Chondrocyte (in vitro differentiated cells): ENCODE measurements around the gene HIF3A. TPM values are rescaled to one million over a fixed set of nuclear protein-coding genes. Genes with fewer than 3 reads are reported as not detected.
A peak's percentile ranks its signal among the peaks of the same experiment; 100 is the strongest.
"Not testable (repeated sequence)": the region's sequence is repeated elsewhere in the genome, so short reads cannot be mapped to it uniquely, and the experiment has no call there.

ENCODE experiments used
- DNase-seq: peaks from one replicate; pipeline ENCODE4 v3.0.0; 2021; ENCODE audit warnings: mixed read lengths, low spot score
- H3K27ac Mint-ChIP-seq: one replicate; pipeline ENCODE4 v1.8.0; 2021; ENCODE audit warnings: mild to moderate bottlenecking, moderate library complexity, mixed read lengths; ENCODE audit not compliant: unreplicated experiment
- H3K27me3 Mint-ChIP-seq: 2 replicates; pipeline ENCODE4 v1.8.0; 2021; ENCODE audit warnings: low read depth, mixed read lengths
- H3K36me3 Mint-ChIP-seq: 2 replicates; pipeline ENCODE4 v1.8.0; 2021; ENCODE audit warnings: low read depth, mixed read lengths
- H3K4me1 Mint-ChIP-seq: 2 replicates; pipeline ENCODE4 v1.8.0; 2021; ENCODE audit warnings: low read depth, mild to moderate bottlenecking, mixed read lengths
- H3K4me3 Mint-ChIP-seq: one replicate; pipeline ENCODE4 v1.8.0; 2021; ENCODE audit warnings: mild to moderate bottlenecking, moderate library complexity, mixed read lengths; ENCODE audit not compliant: unreplicated experiment
- H3K9me3 Mint-ChIP-seq: 2 replicates; pipeline ENCODE4 v1.8.0; 2021; ENCODE audit warnings: low read depth, mixed read lengths
- CTCF ChIP-seq: fragments of 200-600 bp; sonication (generic); IDR thresholded peaks from 2 replicates; pipeline ENCODE4 v1.5.0; 2021; ENCODE audit warnings: antibody characterized with exemption, mild to moderate bottlenecking, moderate library complexity
- total RNA-seq: library from RNA; stranded (reverse); gene quantifications from 3 replicates; pipeline ENCODE4 v1.2.1, GENCODE V29; 2021

The HIF3A gene
- total RNA-seq, 1 donor from 2014 or later = 88.1 TPM

GRCh38 chr19:46373491-46374359 is 76.9 kb downstream of the HIF3A start:
- peak overlapping the region; percentile 44 for H3K4me3 Mint-ChIP-seq
- peak; percentile 97 for DNase-seq
- H3K4me1 Mint-ChIP-seq = peaks cover 64% of the 10 kb centered on the region
- no peaks in the 10 kb centered on the region for H3K9me3 Mint-ChIP-seq
- peak; percentile 35 for TF ChIP-seq CTCF
- no peaks in the 10 kb centered on the region for H3K27me3 Mint-ChIP-seq
- H3K27ac Mint-ChIP-seq = peak overlapping the region; percentile 96
- peaks cover 17% of the 10 kb centered on the region for H3K36me3 Mint-ChIP-seq

GRCh38 chr19:46374536-46375475 is 78.0 kb downstream of the HIF3A start:
- peak; percentile 50 for DNase-seq
- H3K27ac Mint-ChIP-seq = peak overlapping the region; percentile 96
- H3K9me3 Mint-ChIP-seq = no peaks in the 10 kb centered on the region
- H3K27me3 Mint-ChIP-seq = no peaks in the 10 kb centered on the region
- H3K36me3 Mint-ChIP-seq = peaks cover 18% of the 10 kb centered on the region
- no peak overlapping the region for H3K4me3 Mint-ChIP-seq
- TF ChIP-seq CTCF = no peak
- peaks cover 75% of the 10 kb centered on the region for H3K4me1 Mint-ChIP-seq

GRCh38 chr19:46375476-46376067 is 78.7 kb downstream of the HIF3A start:
- H3K36me3 Mint-ChIP-seq = peaks cover 22% of the 10 kb centered on the region
- not testable (repeated sequence) for H3K27me3 Mint-ChIP-seq, H3K4me3 Mint-ChIP-seq, H3K9me3 Mint-ChIP-seq
- H3K27ac Mint-ChIP-seq = peak overlapping the region; percentile 22
- H3K4me1 Mint-ChIP-seq = peaks cover 82% of the 10 kb centered on the region
- peak; percentile 50 for DNase-seq

GRCh38 chr19:46376241-46377153 is 79.7 kb downstream of the HIF3A start:
- Mint-ChIP-seq H3K4me1 (peaks cover 82% of the 10 kb centered on the region), H3K27ac (peak overlapping the region; percentile 45)

More at GRCh38 chr19:46376241-46377153, 79.7 kb downstream of the HIF3A start:
- Mint-ChIP-seq H3K27me3 (no peaks in the 10 kb centered on the region), H3K9me3 (no peaks in the 10 kb centered on the region), H3K36me3 (peaks cover 25% of the 10 kb centered on the region), H3K4me3 (no peak overlapping the region)
- peak; percentile 87 for DNase-seq
- TF ChIP-seq CTCF = no peak
